ENCODE results near the gene ZNF573.

DNA sequence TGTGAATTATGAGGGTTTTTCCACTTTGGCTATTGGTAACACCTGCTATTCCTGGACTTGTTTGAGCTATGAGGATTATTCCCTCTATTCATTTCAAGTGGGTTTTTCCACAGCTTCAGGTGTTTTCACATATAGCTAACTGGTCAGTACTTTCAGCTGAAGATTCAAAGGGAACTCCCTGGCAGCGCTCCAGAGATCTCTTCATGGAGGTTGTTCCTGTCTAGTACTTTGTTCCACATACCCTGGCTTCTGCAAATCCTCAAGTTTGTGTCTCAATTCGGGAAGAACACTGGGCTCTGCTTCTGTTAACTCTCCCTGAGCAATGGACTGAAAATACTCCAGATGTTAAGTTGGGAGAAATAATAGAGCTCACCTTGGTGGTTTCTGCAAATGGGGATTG, 54.2 kb downstream of the ZNF573 start:
- TF ChIP-seq, protein P1, sequence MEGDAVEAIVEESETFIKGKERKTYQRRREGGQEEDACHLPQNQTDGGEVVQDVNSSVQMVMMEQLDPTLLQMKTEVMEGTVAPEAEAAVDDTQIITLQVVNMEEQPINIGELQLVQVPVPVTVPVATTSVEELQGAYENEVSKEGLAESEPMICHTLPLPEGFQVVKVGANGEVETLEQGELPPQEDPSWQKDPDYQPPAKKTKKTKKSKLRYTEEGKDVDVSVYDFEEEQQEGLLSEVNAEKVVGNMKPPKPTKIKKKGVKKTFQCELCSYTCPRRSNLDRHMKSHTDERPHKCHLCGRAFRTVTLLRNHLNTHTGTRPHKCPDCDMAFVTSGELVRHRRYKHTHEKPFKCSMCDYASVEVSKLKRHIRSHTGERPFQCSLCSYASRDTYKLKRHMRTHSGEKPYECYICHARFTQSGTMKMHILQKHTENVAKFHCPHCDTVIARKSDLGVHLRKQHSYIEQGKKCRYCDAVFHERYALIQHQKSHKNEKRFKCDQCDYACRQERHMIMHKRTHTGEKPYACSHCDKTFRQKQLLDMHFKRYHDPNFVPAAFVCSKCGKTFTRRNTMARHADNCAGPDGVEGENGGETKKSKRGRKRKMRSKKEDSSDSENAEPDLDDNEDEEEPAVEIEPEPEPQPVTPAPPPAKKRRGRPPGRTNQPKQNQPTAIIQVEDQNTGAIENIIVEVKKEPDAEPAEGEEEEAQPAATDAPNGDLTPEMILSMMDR (IDR thresholded peaks at IDR 0.05), result no peak
- TF ChIP-seq POLR2A (IDR thresholded peaks at IDR 0.05) (no peak), EP300 (IDR thresholded peaks at IDR 0.05) (no peak)

Data from ovary (tissue), 3 donors.